ENCODE data around the gene PIK3AP1.
"Not testable (repeated sequence)": the region's sequence is repeated elsewhere in the genome, so short reads cannot be mapped to it uniquely, and the experiment has no call there.

DNA sequence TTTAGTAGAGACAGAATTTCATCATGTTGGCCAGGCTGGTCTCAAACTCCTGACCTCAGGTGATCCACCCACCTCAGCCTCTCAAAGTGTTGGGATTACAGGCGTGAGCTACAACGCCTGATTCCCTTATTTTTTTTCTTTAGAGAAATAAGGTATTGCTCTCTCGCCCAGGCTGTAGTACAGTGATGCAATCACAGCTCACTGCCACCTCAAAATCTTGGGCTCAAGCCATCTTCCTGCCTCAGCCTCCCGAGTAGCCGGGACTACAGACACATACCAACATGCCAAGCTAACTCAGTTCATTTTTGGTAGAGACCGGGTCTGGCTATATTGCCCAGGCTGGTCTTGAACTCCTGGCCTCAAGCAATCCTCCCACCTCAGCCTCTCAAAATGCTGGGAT is 21.2 kb upstream of the PIK3AP1 start:
- TF ChIP-seq, protein P1, sequence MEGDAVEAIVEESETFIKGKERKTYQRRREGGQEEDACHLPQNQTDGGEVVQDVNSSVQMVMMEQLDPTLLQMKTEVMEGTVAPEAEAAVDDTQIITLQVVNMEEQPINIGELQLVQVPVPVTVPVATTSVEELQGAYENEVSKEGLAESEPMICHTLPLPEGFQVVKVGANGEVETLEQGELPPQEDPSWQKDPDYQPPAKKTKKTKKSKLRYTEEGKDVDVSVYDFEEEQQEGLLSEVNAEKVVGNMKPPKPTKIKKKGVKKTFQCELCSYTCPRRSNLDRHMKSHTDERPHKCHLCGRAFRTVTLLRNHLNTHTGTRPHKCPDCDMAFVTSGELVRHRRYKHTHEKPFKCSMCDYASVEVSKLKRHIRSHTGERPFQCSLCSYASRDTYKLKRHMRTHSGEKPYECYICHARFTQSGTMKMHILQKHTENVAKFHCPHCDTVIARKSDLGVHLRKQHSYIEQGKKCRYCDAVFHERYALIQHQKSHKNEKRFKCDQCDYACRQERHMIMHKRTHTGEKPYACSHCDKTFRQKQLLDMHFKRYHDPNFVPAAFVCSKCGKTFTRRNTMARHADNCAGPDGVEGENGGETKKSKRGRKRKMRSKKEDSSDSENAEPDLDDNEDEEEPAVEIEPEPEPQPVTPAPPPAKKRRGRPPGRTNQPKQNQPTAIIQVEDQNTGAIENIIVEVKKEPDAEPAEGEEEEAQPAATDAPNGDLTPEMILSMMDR (IDR thresholded peaks at IDR 0.05), result not testable (repeated sequence)
- not testable (repeated sequence) for TF ChIP-seq POLR2AphosphoS5 (IDR thresholded peaks at IDR 0.05)

All from upper lobe of left lung (tissue), 4 donors.